NCI-H345 (cell line): ENCODE data around the gene DNMT1.
"Not testable (repeated sequence)": the region's sequence is repeated elsewhere in the genome, so short reads cannot be mapped to it uniquely, and the experiment has no call there.

Experiments used
- DNase-seq: peaks from one replicate; lab custom pipeline; 2025; lab: John Stamatoyannopoulos, UW

The DNMT1 gene

DNA sequence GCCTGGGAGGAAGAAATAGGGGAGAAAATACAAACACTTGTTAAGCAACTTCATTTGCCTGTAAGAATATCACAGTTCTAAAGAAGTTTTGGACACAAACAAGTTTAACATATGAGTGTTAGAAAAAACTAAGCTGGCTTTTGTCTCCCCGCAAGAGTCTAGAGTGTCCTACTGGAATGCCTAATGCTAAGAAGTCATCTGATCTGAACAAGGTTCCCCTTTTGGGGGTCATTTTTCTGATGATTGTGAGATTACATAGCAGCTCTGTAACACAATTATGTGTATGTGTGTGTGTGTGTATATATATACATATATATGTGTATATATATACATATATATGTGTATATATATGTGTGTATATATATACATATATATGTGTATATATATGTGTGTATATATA, 12.7 kb downstream of the DNMT1 start:
- no peak for DNase-seq

DNA sequence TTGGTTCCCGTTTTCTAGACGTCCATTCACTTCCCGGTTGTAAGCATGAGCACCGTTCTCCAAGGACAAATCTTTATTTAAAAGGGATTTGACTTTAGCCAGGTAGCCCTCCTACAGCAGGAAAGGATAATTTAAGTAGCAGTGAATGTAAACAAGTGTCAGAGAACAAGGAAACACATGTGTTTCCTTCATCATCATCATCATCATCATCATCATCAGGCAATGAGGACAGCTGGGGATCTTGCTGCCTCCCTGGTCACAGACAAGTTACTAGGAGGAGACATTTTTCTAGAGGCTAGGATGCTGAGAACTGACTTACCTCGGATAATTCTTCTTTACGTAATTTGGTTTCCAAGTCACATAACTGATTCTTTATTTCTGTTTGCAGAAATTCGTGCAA, 14.3 kb downstream of the DNMT1 start:
- DNase-seq, result no peak

DNA sequence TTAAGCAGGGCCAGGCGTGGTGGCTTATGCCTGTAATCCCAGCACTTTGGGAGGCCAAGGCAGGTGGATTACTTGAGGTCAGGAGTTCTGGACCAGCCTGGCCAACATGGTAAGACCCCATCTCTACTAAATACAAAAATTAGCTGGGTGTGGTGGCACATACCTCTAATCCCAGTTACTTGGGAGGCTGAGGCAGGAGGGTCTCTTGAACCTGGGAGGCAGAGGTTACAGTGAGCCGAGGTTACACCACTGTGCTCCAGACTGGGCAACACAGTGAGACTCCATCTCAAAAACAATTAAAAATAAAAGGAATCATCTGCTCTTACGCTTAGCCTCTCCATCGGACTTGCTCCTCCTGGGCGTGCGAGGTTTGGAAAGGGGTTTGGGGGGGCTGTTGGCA, 14.7 kb downstream of the DNMT1 start:
- DNase-seq, result not testable (repeated sequence)

DNA sequence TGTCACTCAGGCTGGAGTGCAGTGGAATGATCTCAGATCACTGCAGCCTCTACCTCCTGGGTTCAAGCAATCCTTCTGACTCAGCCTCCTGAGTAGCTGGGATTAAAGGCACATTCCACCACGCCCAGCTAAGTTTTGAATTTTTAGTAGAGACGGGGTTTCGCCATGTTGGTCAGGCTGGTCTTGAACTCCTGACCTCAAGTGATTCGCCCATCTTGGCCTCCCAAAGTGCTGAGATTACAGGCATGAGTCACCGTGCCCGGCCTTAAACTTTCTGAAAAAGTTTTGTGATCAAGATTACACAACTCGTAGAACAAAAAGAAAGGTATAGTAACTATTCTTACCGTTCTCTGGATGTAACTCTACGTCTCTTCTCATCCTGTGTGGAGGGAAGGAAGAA, 21.2 kb downstream of the DNMT1 start:
- DNase-seq, result no peak

DNA sequence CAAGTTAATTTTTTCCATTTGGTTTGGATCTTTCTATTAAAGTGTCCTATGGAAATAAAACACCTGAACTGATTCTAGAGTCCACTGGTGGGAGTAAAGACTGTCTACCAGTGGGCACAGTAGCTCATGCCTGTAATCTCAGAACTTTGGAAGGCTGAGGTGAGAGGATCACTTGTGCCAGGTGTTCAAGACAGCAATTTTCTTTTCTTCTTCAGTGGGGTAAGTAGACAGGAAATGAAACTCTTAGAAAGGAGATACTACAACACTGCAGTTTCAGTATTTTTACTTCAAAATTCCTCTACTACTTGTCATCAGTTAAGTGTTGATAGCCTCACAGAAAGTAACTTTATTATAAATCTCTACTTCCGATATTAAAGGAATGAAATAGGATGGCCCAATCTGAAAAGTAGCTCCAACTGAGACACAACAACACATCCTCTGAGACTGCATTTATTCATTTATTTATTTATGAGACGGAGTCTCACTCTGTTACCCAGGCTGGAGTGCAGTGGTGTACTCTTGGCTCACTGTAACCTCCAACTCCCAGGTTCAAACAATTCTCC, 26.3 kb downstream of the DNMT1 start:
- no peak for DNase-seq

DNA sequence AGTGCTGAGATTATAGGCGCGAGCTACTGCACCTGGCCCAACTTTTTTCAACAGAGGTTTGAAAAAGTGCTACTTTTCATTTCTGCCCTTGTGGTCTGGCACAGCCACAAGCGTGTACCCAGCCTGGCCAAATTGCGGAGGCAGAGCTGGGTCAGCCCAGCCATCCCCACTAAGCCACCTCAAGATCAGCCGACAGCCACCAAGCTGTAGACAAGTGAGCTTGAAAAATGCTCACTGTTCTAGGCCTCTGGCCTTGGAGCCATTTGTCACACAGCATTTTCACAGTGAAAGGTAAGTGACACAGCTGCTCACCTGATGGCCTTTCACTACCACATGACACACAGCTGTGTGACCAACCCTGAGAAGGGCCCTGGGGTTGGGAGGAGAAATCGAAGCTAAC, 27.3 kb downstream of the DNMT1 start:
- DNase-seq, result no peak

DNA sequence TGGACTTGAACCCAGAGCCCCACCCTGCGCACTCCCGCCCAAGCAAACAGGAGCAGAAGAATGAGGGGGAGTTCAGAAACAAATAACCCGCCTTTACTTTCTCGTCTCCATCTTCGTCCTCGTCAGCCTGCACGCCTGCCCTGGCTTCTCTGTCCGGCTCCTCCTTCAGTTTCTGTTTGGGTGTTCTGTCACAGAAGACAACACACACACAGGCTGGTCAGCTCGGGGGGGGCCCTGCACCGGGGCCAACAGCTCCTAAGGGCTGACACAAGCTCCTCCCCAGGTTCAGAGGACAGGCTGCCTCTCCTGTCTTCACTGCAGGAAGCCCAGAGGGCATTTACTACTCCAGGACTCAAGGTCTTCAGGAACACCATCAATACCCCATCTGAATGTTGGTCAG, 28.3 kb downstream of the DNMT1 start:
- DNase-seq, result not testable (repeated sequence)

DNA sequence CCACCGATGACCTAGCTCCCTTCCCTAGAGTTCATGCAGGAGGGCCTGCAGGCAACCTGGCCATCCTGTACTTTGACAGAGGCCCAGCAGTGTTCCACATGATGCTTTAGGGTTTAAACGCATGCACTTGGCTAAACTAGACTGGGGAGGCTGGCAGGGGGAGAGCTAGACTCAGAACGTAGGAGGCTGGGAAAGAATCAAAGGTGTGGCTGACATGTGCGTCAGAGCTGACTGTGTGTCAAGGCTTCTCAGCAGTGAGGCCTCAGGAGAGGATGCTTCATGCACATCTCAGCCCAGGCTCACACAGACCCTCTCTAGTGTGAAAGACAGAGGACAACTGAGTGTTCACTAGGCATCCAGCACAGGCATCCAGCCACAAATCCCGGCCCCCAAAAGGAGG, 28.7 kb downstream of the DNMT1 start:
- DNase-seq, result no peak

DNA sequence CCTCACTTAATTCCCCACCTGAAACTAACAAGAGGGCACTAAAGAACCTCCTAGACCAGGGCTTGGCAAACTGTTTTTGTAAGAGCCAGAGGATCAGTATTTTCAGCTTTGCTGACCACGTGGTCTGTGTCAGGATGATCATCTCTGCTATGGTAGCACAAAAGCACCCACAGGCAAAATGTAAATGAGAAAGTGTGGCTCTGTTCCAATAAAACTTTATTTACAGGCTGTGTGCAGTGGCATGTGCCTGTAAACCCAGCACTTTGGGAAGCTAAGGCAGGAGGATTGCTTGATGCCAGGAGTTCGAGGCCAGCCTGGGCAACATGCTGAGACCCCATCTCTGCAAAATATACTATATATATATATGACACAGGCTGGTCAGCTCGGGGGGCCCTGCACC, 31.2 kb downstream of the DNMT1 start:
- no peak for DNase-seq

DNA sequence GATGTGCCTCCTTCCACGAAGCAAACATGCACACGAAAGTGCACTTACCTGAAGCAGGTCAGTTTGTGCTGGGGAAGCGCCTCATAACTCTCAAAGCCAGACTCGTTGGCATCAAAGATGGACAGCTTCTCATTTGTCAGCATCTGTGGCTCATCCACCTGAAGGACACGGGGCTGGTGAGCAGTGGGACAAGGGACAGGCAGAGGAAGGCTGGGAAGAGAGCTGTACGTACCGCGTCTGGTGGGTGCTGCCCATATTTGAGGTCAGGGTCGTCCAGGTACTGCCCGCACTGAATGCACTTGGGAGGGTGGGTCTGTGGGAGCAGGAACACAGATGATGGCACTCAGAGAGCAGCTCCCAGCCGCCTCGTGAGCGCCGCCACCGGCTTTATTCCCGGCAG, 35.1 kb downstream of the DNMT1 start:
- DNase-seq, result no peak

DNA sequence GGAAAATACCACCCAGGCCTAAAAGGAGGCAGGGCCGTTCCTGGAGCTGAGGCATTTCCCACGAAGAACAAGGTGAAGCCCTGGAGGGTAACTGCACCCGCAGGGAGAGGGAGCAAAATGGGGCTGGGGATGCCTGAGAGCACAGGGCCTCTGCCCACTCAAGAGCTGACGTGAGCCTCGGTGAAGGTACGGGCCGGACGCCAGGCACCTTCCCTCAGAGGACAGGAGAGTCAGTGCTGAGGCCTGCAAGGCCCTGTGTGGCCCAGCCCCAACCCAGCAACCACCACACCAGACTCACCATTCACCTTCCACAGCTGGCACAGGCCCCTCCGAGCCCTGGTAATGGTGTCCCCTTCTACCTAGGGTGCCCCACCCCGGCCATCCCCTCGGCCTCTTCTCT, 36.3 kb downstream of the DNMT1 start:
- no peak for DNase-seq

DNA sequence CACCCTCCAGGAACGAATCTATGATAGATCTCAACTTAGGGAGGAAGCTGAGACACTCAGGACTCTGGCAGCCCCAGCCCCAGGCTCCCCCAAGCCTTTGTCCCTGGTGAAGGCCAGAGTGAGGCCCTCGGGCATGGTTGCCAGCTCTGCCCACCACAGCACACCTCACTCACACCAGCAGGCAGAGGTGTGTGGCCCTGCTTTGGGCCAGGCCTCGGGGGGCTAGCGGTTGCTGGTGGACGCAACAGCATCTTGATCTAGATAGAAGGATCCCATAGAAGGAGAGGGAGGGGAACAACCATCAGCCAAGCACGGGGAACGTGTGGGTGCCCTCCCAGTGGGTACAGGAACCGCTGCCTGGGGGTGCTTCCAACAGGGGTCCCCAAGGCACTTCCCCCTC, 36.7 kb downstream of the DNMT1 start:
- DNase-seq, result no peak

DNA sequence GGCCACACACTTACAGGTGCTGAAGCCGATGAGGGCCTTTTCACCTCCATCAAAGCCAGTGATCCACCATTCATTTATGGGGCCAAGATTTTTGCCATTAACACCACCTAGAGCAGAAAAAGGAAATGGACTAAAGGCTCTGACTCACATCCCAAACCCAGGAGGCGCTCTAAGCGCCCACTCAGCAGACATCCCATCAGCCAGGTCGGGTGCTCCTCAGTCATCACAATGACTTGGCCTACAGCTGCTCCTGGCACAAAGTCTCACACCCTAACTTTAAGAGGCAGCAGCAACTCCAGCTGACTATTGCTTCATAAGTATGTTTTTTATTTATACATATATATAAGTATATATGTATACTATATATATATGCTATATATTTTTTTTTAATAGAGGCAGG, 38.9 kb downstream of the DNMT1 start:
- DNase-seq, result no peak

DNA sequence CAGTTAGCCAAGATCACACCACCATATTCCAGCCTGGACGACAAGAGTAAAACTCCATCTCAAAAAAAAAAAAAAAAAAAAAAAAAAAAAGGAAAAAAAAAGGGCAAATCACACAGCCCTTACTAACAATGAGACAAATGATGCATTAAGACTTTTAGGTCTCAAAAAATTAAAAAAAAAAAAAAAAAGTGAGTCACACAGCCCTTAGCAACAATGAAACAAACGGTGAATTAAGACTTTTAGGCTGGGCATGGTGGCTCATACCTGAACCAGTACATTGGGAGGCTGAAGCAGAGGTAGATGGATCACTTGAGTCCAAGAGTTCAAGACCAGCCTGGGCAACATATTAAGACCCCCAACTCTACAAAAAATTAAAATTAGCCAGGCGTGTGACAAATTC, 42.7 kb downstream of the DNMT1 start:
- no peak for DNase-seq

DNA sequence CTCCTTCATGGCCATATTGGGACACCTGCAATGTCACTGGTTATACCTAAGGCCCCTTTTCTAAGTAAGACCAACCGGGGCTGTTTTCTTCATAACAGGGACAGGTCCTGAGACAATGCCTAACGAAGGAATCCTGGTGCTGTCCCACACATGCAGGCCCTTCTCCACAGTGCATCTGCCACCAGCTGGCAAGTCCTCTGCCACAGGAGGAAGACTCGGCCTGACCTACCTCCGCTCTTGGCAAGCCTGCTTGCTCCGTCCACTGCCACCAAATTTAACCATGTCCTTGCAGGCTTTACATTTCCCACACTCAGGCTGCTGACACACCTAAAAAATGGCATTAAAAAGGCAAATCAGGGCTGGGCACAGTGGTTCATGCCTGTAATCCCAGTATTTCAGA, 43.2 kb downstream of the DNMT1 start:
- no peak for DNase-seq

DNA sequence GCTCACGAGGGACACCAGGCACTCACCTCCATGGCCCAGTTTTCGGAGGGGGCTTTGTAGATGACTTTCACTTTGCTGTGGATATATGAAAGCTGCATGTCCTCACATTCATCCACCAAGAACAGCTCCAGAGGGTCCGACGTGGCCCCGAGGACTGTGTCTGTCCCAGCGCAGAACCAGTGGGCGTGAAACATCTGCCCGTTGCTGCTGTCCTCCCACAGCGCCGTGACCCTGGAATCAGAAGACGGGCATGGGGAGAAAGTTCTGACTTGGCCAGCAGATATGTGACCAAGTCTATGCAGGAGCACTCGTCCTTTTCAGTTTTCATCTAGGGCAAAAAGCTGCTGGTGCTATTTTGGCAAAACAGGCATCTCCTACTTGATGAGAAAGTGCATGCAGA, 45.3 kb downstream of the DNMT1 start:
- DNase-seq, result no peak

DNA sequence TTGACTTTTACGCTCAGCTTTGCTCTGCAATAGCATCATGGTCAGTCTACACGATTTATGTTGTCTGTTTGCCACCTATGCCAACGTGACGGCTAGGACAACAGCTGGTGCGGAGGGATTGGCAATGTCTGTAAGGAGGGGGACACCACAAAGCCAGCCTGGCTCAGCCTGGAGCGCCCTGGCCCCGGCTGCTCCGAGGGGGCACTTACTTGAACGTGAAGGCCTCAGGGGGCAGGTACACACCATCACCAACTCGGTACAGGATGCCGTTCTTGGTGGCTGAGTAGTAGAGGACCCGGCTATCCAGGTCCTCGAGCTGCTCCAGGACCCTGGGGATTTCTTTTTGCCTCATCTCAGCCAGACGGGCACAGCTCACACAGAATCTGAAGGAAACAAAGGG, 48.6 kb downstream of the DNMT1 start:
- DNase-seq, result no peak

DNA sequence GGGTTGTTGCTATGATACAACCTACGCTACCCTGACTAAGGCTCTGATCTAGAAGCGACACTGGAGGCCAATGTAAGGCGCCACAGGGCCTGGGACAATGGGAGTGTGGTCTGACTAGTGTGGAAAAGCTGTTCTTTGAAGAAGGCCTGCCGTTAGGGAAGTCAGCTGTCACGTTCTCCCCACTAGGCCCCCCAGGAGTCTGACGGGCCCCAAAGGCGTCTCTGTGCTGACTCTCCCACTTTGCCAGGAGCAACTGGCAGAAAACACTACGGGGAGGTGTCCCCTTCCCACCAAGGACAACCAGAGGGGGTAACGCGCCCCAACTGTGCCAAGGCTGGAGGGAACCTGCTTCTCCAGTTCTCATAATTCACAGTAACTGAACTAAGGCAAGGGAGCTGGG, 49.7 kb downstream of the DNMT1 start:
- DNase-seq, result no peak

DNA sequence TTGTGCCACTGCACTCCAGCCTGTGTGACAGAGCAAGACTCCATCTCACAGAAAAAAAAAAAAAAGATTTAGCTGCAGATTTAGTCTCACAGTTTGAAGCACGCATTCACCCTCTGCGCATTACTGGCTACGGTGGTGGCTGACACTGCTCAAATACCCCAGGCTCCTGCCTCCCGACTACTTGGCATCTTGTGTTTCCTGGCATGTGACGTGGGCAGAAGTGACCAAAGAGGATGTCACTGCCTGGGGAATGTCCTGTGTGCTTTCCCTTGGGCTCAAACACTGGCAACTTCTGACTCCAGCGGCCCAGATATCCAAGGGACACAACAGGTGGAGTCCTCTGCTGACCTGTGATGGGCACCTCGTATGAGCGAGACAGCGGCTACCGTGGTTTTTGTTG, 50.4 kb downstream of the DNMT1 start:
- DNase-seq, result no peak

DNA sequence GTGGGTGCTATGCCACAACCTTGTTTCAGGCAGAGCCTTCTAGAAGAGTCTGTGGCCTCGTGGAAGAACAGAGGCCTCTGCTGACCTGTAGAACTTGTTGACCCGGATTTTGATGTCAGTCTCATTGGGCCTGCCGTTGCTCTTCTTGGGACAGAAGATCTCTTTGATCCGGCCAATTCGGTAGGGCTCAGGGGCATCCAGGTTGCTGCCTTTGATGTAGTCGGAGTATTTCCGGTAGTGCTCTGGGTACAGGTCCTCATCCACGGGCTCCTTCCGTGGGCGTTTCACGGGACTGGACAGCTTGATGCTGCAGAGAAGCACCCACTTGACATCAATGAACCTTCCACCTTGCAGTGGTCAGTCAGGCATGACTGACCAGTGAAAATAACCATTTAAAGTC, 51.1 kb downstream of the DNMT1 start:
- DNase-seq, result no peak

DNA sequence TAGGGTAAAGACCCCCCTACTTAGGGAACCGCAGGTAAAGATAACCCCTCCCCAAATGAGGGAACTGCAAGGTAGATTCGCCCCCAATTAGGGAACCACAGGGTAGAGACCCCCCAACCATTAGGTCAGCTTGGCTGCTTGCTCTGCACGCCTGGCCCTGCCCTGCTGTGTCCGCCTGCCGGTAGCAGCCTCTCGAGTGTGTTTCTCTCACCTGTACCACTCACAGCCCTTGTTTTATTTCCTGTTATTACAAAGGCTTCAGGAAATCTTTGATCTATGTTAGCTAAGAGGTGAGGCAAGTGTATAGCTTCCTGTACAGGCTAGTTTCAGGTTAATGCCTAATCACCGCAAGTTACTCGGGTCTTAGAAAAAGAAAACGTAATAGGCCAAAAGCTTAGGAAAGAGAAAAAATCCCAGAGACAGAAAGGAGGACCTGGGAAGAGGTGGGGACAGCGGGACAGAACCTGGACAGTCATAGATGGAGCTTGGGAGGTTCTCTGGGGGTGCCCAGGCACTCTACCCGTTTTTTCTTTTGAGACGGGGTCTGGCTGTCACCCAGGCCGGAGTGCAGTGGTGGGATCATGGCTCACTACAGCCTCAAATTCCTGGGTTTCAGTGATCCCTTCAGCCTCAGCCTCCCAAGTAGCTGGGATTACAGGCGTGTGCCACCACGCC, 51.9 kb downstream of the DNMT1 start:
- DNase-seq, result no peak

DNA sequence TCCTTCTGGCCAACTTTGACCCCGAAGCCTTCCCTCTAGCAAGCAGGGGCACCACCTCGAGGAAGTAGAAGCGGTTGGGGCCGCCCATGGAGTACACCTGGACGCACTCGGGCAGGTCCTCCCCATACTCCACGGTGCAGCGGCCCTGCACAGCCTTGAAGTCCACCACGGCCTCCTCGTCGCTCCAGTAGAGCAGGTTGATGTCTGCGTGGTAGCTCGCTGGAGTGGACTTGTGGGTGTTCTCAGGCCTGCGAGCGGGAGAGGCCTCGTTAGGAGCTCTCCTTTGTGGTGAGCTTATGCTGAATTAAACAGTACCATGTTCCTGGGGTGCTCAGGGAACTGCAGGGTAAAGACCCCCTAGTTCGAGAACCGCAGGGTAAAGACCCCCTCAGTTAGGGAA, 52.8 kb downstream of the DNMT1 start:
- no peak for DNase-seq

DNA sequence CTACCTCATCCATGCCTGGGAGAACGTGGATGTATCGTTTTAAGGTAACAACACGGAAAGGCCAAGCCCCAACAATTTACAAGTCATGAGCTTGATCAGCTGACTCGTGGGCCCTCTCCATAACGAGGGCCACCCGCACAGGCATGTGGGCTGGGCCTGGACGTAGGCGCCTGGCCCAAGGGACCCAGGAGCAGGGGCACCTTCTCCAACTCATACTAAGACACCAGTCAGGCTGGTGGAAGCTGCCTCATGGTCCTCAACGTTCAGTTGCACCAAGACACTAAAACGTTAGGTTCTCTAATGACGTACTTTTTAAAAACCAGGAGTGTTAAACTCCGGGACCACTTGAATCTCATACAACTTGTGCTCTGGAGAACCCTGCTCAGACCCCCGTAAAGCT, 53.3 kb downstream of the DNMT1 start:
- DNase-seq, result no peak

DNA sequence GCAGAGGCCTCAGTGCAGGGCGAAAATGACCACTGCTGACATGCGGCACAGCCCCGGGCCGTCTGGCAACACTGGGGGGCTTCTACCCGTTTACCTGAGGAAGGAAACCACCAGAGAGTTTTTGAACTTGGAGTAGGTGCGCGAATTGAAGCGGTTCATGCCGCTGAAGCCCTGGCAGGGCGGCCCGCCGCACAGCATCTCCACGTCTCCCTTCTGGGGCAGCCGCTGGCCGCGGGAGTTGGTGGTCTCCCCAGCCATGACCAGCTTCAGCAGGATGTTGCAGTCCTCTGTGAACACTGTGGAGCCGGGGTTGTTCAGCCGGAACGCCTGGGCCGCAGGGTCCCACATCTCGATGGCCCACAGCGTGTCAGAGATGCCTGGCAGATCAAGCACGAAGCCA, 54.8 kb downstream of the DNMT1 start:
- no peak for DNase-seq
